HG02981 (cell line): Measurements from ENCODE around the gene CLEC9A.

ENCODE experiments used
- ATAC-seq: cut with Tn5 transposase; IDR thresholded peaks from one replicate; pipeline ENCODE4 v1.9.1; 2021; ENCODE audit warnings: mild to moderate bottlenecking, moderate library complexity; ENCODE audit not compliant: unreplicated experiment

The CLEC9A gene

GRCh38 chr12:10102322-10102721, 71.8 kb downstream of the CLEC9A start:
- no peak for ATAC-seq

- no peak for ATAC-seq
Observed at GRCh38 chr12:10110256-10110844, 79.9 kb downstream of the CLEC9A start.

DNA sequence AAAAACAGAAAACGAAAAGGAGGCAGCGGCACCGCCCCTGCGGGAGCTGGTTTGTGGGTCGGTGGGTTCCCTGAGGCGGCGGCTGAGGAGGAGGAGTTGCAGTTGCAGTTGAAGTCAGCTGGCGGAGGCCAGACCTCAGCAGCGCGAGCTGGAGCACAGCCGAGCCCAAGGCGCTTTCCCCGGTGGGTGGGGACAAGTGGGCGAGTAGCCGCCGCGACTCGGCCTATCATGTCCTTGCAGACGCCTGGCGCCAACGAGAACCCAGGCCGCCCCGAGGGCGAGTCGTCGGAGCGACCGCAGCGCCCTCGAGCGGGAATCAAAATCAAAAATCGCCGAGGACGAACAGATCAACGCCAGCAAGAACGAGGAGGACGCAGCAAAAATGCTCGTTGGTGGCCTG, 81.0 kb downstream of the CLEC9A start:
- no peak for ATAC-seq

- ATAC-seq, result no peak
Observed at GRCh38 chr12:10113075-10113474, 82.6 kb downstream of the CLEC9A start.

GRCh38 chr12:10113920-10114319, 83.4 kb downstream of the CLEC9A start:
- no peak for ATAC-seq

DNA sequence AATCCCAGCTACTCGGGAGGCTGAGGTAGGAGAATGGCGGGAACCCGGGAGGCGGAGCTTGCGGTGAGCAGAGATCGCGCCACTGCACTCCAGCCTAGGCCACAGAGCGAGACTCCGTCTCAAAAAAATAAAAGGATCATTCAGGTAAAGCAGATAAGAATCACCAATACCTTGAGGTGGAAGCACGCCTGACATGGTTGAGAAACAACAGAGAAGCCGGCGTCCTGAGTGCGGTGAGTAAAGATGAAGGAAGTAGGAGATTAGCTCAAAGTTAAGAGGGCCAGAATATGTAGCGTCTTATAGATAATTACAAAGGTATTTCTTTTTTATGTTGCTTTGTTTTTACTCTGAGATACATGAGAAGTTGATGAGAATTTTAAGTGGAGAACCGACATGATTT, 84.8 kb downstream of the CLEC9A start:
- ATAC-seq, result no peak
